GM21390 (cell line): ENCODE data around the gene RHEB.

ENCODE experiments used
- ATAC-seq: cut with Tn5 transposase; IDR thresholded peaks from one replicate; pipeline ENCODE4 v1.9.1; 2021; ENCODE audit not compliant: unreplicated experiment

The RHEB gene

DNA sequence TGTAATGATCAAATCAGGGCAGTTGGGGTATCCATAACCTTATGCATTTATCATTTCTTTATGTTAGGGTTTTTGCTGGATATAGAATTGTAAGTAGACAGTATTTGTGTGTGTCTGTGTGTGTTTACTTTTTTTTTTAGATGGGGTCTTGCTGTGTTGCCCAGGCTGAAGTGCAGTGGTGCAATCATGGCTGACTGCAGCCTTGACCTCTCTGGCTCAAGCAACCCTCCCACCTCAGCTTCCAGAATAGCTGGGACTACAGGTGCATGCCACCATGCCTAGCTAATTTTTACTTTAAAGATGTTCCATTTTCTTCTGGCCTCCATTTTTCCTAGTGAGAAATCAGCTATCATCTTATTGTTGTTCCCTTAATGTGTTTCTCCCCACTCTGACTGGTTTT is 10.1 kb upstream of the RHEB start:
- no peak for ATAC-seq

GRCh38 chr7:151524845-151525244 is 5.2 kb upstream of the RHEB start:
- no peak for ATAC-seq

DNA sequence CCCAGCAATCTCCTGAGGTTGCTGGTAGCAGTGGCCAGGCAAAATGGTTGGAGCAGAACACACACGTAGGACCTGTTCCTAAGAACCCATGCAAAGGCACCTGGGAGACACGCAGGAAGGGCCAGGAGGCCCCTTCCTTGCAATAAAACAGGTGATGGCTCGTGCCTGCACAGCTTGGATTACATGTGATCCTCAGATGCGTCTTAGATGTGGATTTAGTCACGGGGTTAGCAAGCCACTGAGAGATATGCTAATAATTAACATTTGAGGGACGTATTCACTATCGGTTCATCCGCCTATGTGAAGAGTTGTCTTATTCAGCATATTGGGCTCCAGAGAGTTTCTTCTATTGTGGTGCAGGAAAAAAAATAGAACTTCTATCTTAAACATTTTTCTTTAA is 4.6 kb upstream of the RHEB start:
- no peak for ATAC-seq

GRCh38 chr7:151520419-151521261 is 945 bp upstream of the RHEB start:
- no peak for ATAC-seq

- ATAC-seq: peak; percentile 46
Observed at GRCh38 chr7:151518947-151519764, 539 bp downstream of the RHEB start.

DNA sequence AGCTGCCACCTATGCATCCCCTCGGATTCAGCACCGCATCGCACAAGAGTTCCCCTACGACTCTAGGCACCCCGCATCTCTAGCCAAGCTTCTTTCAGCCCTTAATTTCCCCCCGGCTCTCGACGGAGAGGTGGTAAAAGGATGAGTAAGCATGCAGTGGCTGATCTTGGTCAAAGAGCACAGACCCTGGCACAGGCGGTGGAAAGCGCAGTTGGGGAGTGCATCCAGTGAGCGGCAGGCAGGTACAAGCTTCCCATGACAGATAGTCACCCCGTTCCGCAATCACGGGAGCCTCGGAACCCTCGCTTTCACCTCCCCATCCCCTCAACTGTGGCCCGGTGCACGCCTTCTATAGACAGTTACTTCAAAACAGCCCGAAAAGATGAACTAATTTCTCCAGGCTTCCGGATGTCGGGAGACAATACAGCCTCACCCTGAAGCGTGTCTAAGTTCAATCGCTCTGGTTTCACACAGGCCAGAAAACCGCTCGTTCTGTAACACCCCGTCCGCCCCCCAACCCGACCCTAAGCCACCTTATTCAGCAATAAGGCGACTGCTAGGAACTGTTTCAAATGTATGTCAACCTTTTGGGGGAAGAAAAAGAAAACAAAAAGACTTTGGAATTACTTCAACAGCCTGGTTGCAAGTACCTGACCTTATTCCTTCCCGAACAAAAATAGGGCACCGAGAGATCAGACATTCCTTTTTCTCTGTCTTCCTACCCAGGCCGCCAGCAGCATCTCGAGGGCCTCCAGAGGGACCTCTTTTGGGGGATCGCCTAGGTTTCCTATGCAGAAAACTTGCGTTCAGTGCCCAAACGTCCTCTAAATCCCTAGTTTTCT is 1.4 kb downstream of the RHEB start:
- no peak for ATAC-seq

DNA sequence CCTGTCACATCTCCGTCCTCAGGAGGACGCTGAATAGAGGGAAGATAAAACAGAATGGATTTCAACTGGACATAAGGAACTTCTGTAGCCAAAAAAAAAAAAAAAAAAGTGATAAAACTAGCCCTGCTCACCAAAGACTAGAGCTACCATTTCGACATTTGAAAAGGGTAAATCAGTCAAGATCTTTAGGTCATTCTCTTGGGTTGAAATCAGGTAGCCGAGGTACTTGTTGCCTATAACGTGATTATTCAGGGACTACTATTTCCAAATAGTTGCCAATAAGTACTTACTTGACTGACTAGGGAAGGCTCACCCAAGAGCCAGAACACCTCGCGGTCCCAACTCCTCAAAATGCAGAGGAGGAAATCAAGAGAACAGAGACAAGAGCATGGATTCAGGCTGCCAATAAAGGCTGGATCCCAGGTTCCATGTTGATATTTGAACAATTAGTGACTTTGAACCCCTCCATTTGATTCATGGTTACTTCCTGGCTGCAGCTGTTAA is 2.0 kb downstream of the RHEB start:
- no peak for ATAC-seq

- ATAC-seq: no peak
Observed at GRCh38 chr7:151515276-151515565, 4.5 kb downstream of the RHEB start.

DNA sequence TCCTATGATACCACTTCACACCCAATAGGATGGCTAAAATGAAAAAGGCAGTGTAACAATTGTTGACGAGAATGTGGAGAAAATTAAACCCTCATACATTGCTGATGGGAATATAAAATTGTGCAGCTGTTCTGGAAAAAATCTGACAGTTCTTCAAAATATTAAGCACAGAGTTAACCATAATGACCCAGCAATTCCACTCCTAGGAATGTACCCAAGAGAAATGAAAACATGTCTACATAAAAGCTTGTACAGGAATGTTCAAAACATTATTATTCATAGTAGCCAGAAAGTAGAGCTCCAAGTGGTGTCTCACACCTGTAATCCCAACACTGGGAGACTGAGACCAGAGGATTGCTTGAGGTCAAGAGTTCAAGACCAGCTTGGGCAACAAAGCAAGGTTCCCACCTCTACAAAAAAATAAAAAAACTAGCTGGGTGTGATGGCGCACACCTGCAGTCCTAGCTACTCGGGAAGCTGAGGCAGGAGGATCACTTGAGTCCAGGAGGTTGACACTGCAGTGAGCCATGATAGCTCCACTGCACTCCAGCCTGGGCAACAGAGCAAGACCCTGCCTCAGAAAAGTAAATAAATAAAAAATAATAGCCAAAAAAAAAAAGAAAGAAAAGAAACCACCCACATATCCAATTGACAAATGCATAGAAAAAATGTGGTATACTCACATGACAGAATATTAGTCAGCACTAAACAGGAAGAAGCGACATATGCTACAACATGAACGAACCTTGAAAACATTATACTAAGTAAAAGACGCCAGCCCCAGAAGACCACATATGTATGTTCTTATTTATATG is 5.0 kb downstream of the RHEB start:
- ATAC-seq: no peak

DNA sequence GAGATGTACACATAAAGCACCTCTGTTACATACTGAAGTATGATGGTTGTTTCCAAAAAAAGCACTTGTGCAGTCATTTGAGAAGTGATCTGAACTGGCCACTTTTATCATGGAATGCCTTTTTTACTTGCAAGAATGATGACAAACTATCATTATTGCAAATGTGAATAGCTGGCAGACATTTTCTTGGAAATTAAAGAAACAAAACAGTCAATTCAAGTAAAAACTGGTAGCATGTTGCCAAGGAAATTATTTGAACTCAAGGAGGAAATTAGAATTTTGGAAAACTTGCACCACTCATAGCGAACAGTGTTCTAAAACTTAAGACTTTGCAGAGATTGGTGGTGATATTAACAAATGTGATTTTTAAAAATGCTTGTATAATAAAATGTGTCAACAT is 6.6 kb downstream of the RHEB start:
- ATAC-seq: no peak

DNA sequence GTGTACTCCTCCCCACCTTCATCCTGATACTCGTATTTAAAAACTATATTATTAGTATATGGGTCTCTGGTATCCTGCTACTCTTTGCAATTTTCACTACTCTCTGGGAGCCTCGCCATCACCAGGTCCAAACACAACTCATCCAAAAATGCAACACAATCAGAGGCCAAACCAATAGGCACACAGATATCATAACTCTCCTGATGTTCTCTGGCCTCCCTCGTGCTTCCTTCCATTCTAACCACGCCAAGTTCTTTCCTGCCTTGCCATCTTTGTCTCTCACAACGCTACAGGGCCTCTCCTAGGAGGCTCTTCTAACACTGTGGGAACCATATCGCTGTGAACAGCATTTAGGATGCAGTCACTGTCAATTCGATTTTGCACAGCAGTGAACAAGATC is 7.3 kb downstream of the RHEB start:
- ATAC-seq: no peak

DNA sequence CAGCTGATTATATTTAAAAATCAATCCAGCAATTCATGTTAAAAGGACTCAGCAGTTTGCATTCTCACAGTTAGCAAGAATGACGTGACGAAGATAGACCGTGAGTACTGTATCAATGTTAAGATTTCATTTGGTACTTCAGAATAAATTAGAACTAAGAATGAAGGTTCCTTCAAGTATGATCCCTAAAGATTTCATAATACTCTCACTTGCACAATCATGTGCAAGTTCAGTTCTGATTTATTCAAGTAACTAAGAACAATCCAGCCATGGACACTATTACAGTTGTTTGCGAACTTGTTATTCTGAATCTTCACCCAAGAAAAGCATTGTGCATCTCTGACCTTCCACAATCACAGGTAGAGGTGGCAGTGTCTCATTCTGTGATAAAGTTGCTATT is 7.7 kb downstream of the RHEB start:
- no peak for ATAC-seq

DNA sequence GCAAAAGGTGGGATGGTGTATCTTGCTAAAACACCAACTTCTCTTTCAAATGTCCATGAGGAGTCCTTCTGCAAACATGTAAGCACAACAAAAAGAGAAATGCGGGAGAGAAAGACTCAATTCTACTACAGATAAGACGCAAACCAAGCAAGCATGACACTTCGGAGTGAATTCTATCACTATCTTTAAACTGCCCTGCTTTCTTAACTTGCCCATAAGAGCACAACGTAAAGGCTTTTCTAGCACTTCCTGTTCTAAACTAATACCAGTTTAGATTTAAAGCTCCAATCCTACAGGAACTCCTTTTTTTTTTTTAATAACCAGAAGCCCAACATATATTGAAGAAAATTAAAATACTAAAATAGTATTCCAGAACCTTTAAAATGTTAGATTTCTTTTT is 8.4 kb downstream of the RHEB start:
- ATAC-seq: no peak

GRCh38 chr7:151509670-151510333 is 9.9 kb downstream of the RHEB start:
- ATAC-seq: no peak

DNA sequence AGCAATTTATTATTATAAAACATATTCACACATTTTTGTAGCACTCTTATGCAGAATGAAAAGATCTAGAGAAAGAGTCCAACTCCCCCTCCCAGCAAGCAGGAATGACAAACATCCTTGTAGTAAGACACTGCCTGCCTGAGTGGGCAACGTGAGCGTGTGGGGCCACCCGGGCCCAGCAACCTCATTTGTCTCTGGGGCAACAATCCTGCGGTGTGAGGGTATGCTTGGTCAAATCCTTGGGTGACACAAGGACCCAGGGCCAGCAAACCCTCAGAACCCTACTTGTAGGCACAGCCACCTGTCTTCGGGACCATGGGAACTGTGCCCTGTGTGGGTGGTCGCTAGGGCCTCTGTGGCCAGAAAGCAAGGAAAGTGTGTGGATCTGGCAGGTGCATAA is 10.7 kb downstream of the RHEB start:
- ATAC-seq: no peak

- ATAC-seq: no peak
Observed at GRCh38 chr7:151507806-151508205, 11.9 kb downstream of the RHEB start.

- ATAC-seq: no peak
Observed at GRCh38 chr7:151506901-151507382, 12.8 kb downstream of the RHEB start.

DNA sequence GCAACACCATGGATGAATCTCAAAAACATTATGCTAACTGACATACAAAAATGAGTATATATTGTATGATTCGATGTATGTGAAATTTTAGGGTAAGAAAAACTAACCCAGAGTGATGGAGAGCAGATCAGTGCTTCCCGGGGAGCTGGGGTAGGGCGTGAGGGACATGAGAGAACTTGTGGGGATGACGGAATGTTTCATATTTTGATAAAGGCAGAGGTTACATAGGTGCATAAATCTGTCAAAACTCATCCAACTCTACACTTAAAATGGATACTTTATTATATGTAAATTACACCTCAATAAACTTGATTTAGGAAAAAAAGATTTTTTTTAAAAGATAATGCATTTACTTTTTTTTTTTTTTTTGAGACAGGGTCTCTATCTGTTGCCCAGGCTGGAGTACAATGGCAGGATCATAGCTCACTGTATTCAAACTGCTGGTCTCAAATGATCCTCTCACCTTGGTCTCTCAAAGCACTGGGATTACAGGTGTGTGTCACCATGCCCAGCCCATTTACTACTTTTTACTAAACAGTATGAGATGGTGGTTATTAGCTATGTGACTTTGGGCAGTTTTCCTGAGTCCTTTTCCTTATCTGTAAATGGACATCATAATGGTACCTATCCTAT is 13.7 kb downstream of the RHEB start:
- ATAC-seq: no peak

GRCh38 chr7:151505433-151505832 is 14.3 kb downstream of the RHEB start:
- ATAC-seq: no peak
